CD14-positive monocyte (primary cell): ENCODE data around the gene PSMA6. TPM values are rescaled to one million over a fixed set of nuclear protein-coding genes. Genes with fewer than 3 reads are reported as not detected.

Experiments
- DNase-seq, 3 donors: peaks; one replicate each; pipeline ENCODE4 v3.0.0-alpha.2; 2011 to 2022
- H2AFZ ChIP-seq: 2 replicates; pipeline ENCODE4 v1.6.0; 2012; ENCODE audit warnings: mild to moderate bottlenecking, low read depth, low read length, inconsistent platforms; ENCODE audit not compliant: insufficient read depth, poor library complexity, severe bottlenecking
- H3K27ac ChIP-seq, 2 donors: 1 replicate in 1 of 2; 2 replicates in 1 of 2; pipeline ENCODE4 v1.5.1; 2012 to 2013; ENCODE audit warnings: low read length in 2 of 2, control low read depth in 1 of 2, inconsistent platforms in 1 of 2, low read depth in 1 of 2, mild to moderate bottlenecking in 1 of 2
- H3K27me3 ChIP-seq, 2 donors: one replicate each; pipeline versions ENCODE4 v1.6.0 to v1.6.1; 2011 to 2013; ENCODE audit warnings: low read length in 2 of 2; ENCODE audit not compliant: control insufficient read depth in 2 of 2, insufficient read depth in 2 of 2
- H3K36me3 ChIP-seq, 2 donors: replicated peaks in 1 of 2; 1 replicate in 1 of 2; 2 replicates in 1 of 2; pipeline versions ENCODE4 v1.5.1 to v1.6.1; 2012 to 2013; ENCODE audit warnings: low read length in 2 of 2, control low read depth in 1 of 2, inconsistent platforms in 1 of 2, mild to moderate bottlenecking in 1 of 2; ENCODE audit not compliant: insufficient read depth in 2 of 2, control insufficient read depth in 1 of 2
- H3K4me1 ChIP-seq, 2 donors: 1 replicate in 1 of 2; 2 replicates in 1 of 2; pipeline versions ENCODE4 v1.5.1 to v1.6.1; 2012 to 2013; ENCODE audit warnings: low read length in 2 of 2, control low read depth in 1 of 2, inconsistent platforms in 1 of 2, mild to moderate bottlenecking in 1 of 2, moderate library complexity in 1 of 2; ENCODE audit not compliant: insufficient read depth in 2 of 2, control insufficient read depth in 1 of 2
- H3K4me2 ChIP-seq: replicated peaks from 2 replicates; pipeline ENCODE3; 2012; ENCODE audit warnings: low read length, moderate library complexity, mild to moderate bottlenecking; ENCODE audit not compliant: poor library complexity, severe bottlenecking; ENCODE audit errors: extremely low read depth
- H3K4me3 ChIP-seq, 3 experiments: fragments of 200-600 bp in 1 of 3; sonication (generic) in 1 of 3; replicated peaks in 1 of 3; 1 replicate in 2 of 3; 2 replicates in 1 of 3; pipeline ENCODE4 v1.5.1; 2011 to 2013; ENCODE audit warnings: low read length in 3 of 3, mild to moderate bottlenecking in 3 of 3, control low read depth in 2 of 3, low read depth in 2 of 3, inconsistent platforms in 1 of 3, moderate library complexity in 1 of 3
- H3K79me2 ChIP-seq: 2 replicates; pipeline ENCODE4 v1.6.0; 2012; ENCODE audit warnings: mild to moderate bottlenecking, control low read depth, inconsistent platforms, low read length, moderate library complexity; ENCODE audit not compliant: insufficient read depth
- H3K9ac ChIP-seq: 2 replicates; pipeline ENCODE4 v1.6.0; 2017; ENCODE audit warnings: low read length, mild to moderate bottlenecking; ENCODE audit not compliant: insufficient read depth, poor library complexity, severe bottlenecking
- H3K9me3 ChIP-seq, 2 donors: replicated peaks in 1 of 2; 1 replicate in 1 of 2; 2 replicates in 1 of 2; pipeline versions ENCODE4 v1.5.1 to v1.6.1; 2012 to 2013; ENCODE audit warnings: low read length in 2 of 2, control low read depth in 1 of 2; ENCODE audit not compliant: control insufficient read depth in 1 of 2, insufficient read depth in 1 of 2
- H4K20me1 ChIP-seq: 2 replicates; pipeline ENCODE4 v1.6.0; 2012; ENCODE audit warnings: mild to moderate bottlenecking, low read length, control low read depth, moderate library complexity; ENCODE audit not compliant: insufficient read depth
- H3K27ac Mint-ChIP-seq, 7 donors: one replicate each; pipeline ENCODE4 v1.8.0; 2020; ENCODE audit warnings: mild to moderate bottlenecking in 7 of 7, mixed read lengths in 7 of 7, moderate library complexity in 6 of 7, inconsistent platforms in 2 of 7
- H3K27me3 Mint-ChIP-seq, 3 donors: one replicate each; pipeline ENCODE4 v1.8.0; 2021 to 2022; ENCODE audit warnings: low read depth in 3 of 3, mild to moderate bottlenecking in 3 of 3, mixed read lengths in 3 of 3, moderate library complexity in 3 of 3, inconsistent platforms in 1 of 3
- H3K36me3 Mint-ChIP-seq, 2 donors: one replicate each; pipeline ENCODE4 v1.8.0; 2020; ENCODE audit warnings: mixed read lengths in 2 of 2, inconsistent platforms in 1 of 2, mild to moderate bottlenecking in 1 of 2
- H3K4me1 Mint-ChIP-seq: one replicate; pipeline ENCODE4 v1.8.0; 2020; ENCODE audit warnings: mild to moderate bottlenecking, mixed read lengths
- H3K4me3 Mint-ChIP-seq, 2 donors: one replicate each; pipeline ENCODE4 v1.8.0; 2020; ENCODE audit warnings: mild to moderate bottlenecking in 2 of 2, mixed read lengths in 2 of 2, moderate library complexity in 1 of 2
- H3K9me3 Mint-ChIP-seq, 7 donors: one replicate each; pipeline ENCODE4 v1.8.0; 2020 to 2022; ENCODE audit warnings: mixed read lengths in 7 of 7, mild to moderate bottlenecking in 6 of 7, moderate library complexity in 6 of 7, inconsistent platforms in 2 of 7
- CTCF ChIP-seq: fragments of 200-600 bp; IDR thresholded peaks from one replicate; pipeline ENCODE4 v1.8.0; 2022; ENCODE audit warnings: antibody characterized with exemption, mild to moderate bottlenecking
- WGBS: methylation state at CpG from one replicate; pipeline ENCODE4 v1.1.5; 2013; ENCODE audit warnings: missing lambda C conversion rate; ENCODE audit not compliant: insufficient coverage; 5-methylcytosine and 5-hydroxymethylcytosine counted together
- intact Hi-C, 2 donors: fragments of 100-400 bp; cut with micrococcal nuclease; formaldehyde crosslinking; loops; one replicate each; pipeline versions ENCODE4 v1.15.0 to v1.15.1; 2023
- polyA plus RNA-seq, 3 donors: library from polyadenylated mRNA; depleted of rRNA in 1 of 3; unstranded in 2 of 3; stranded (reverse) in 1 of 3; fragments of 300-500 nt in 2 of 3; fragments of >200 nt in 1 of 3; fragmentation: Illumina TruSeq in 2 of 3; gene quantifications; 1 replicate in 2 of 3; 2 replicates in 1 of 3; pipeline ENCODE4 v1.2.3, GENCODE V29; 2012 to 2021

The PSMA6 gene
- polyA plus RNA-seq, 3 donors, result 144 to 572 (median 480) TPM

- Mint-ChIP-seq H3K4me3 (peak overlapping the region; percentile 57 to 74), H3K27ac (peak overlapping the region; percentile 86 to 94 (median 91)), H3K4me1 (peaks cover 55% of the 10 kb centered on the region), H3K27me3 (peaks cover 0 to 3% (median 0%) of the 10 kb centered on the region in 3 donors), H3K9me3 (no peaks in the 10 kb centered on the region), H3K36me3 (no peaks in the 10 kb centered on the region)
- 68% methylated on average over 9 of the region's 11 CpGs for WGBS
- H3K79me2 ChIP-seq, result no peaks in the 10 kb centered on the region
- peaks cover 56% of the 10 kb centered on the region in 2 donors for H3K4me1 ChIP-seq
- no peaks in the 10 kb centered on the region for H3K27me3 ChIP-seq
- H3K9me3 ChIP-seq, result no peaks in the 10 kb centered on the region
- peak overlapping the region; percentile 46 for H3K4me2 ChIP-seq
- H3K27ac ChIP-seq, result peak overlapping the region; percentile 39 to 61
- no peak for TF ChIP-seq CTCF
- DNase-seq, result peak; percentile 48 to 64 (median 63)
- peak overlapping the region; percentile 25 for H3K9ac ChIP-seq
- no peaks in the 10 kb centered on the region for H3K36me3 ChIP-seq
- H2AFZ ChIP-seq, result peak overlapping the region; percentile 37
- peak overlapping the region in 1 of 3 experiments; percentile 48 for H3K4me3 ChIP-seq
- intact Hi-C loops, result loop anchor here in 1 of 2 donors (5.0 kb wide), 2 partner anchors 35 to 70 kb away; partner anchors contain the start of gene NFKBIA
- no peaks in the 10 kb centered on the region for H4K20me1 ChIP-seq
Observed at GRCh38 chr14:35332517-35333263, 40.5 kb downstream of the PSMA6 start.

GRCh38 chr14:35333264-35333730, 41.1 kb downstream of the PSMA6 start:
- intact Hi-C loops, result loop anchor here in 1 of 2 donors (5.0 kb wide), 2 partner anchors 34 to 69 kb away; partner anchors contain the start of gene NFKBIA
- Histone ChIP-seq H3K27ac (peak overlapping the region; percentile 39 to 61), H3K4me3 (peak overlapping the region in 1 of 3 experiments; percentile 48), H3K9ac (peak overlapping the region; percentile 25), H2AFZ (peak overlapping the region; percentile 37), H3K27me3 (no peaks in the 10 kb centered on the region), H3K79me2 (no peaks in the 10 kb centered on the region), H3K4me2 (peak overlapping the region; percentile 46), H3K36me3 (no peaks in the 10 kb centered on the region), H3K9me3 (no peaks in the 10 kb centered on the region), H3K4me1 (peaks cover 56 to 58% of the 10 kb centered on the region in 2 donors), H4K20me1 (no peaks in the 10 kb centered on the region)
- no peak for DNase-seq
- peak overlapping the region; percentile 57 to 74 for H3K4me3 Mint-ChIP-seq
- H3K9me3 Mint-ChIP-seq, result no peaks in the 10 kb centered on the region
- H3K27ac Mint-ChIP-seq, result peak overlapping the region; percentile 86 to 94 (median 91)
- no peaks in the 10 kb centered on the region for H3K36me3 Mint-ChIP-seq
- no peak for TF ChIP-seq CTCF
- H3K27me3 Mint-ChIP-seq, result peaks cover 0 to 3% (median 0%) of the 10 kb centered on the region in 3 donors
- WGBS, result 63% methylated on average over 6 of the region's 8 CpGs
- peaks cover 59% of the 10 kb centered on the region for H3K4me1 Mint-ChIP-seq
